SH-SY5Y (cell line): ENCODE measurements around the gene FERMT2.
A peak's percentile ranks its signal among the peaks of the same experiment; 100 is the strongest.

Experiments used
- GATA2 ChIP-seq: IDR thresholded peaks from 2 replicates; pipeline ENCODE4 v1.6.1; 2011; ENCODE audit warnings: mild to moderate bottlenecking, low read depth, low read length
- GATA3 ChIP-seq: IDR thresholded peaks from 2 replicates; pipeline ENCODE4 v1.6.1; 2011; ENCODE audit warnings: low read depth, mild to moderate bottlenecking, low read length, moderate library complexity

The FERMT2 gene

GRCh38 chr14:52844262-52845060, 106.4 kb downstream of the FERMT2 start:
- TF ChIP-seq GATA2 (no peak), GATA3 (no peak)

- TF ChIP-seq GATA2 (no peak), GATA3 (no peak)
Observed at GRCh38 chr14:52840877-52841276, 110.0 kb downstream of the FERMT2 start.

- TF ChIP-seq GATA2 (no peak), GATA3 (no peak)
Observed at GRCh38 chr14:52837451-52837850, 113.4 kb downstream of the FERMT2 start.

GRCh38 chr14:52836063-52836462, 114.8 kb downstream of the FERMT2 start:
- TF ChIP-seq GATA2 (no peak), GATA3 (no peak)

- no peak for TF ChIP-seq GATA3
- TF ChIP-seq GATA2: peak; percentile 50
Observed at GRCh38 chr14:52835122-52835903, 115.5 kb downstream of the FERMT2 start.

GRCh38 chr14:52834440-52834842, 116.4 kb downstream of the FERMT2 start:
- no peak for TF ChIP-seq GATA2
- TF ChIP-seq GATA3: peak; percentile 83

GRCh38 chr14:52833891-52834290, 117.0 kb downstream of the FERMT2 start:
- TF ChIP-seq GATA3 (no peak), GATA2 (peak; percentile 30; the same call in 1 of the 2 replicates)

- TF ChIP-seq GATA3: no peak
- no peak for TF ChIP-seq GATA2
Observed at GRCh38 chr14:52829527-52830185, 121.2 kb downstream of the FERMT2 start.

- no peak for TF ChIP-seq GATA3
- no peak for TF ChIP-seq GATA2
Observed at GRCh38 chr14:52827426-52827825, 123.4 kb downstream of the FERMT2 start.

- TF ChIP-seq GATA2: no peak
- TF ChIP-seq GATA3: no peak
Observed at GRCh38 chr14:52825085-52825484, 125.8 kb downstream of the FERMT2 start.

- TF ChIP-seq GATA3 (no peak), GATA2 (no peak)
Observed at GRCh38 chr14:52824462-52824861, 126.4 kb downstream of the FERMT2 start.

- TF ChIP-seq GATA2: no peak
- no peak for TF ChIP-seq GATA3
Observed at GRCh38 chr14:52821805-52822250, 129.0 kb downstream of the FERMT2 start.

- TF ChIP-seq GATA2 (no peak), GATA3 (no peak)
Observed at GRCh38 chr14:52808101-52808500, 142.7 kb downstream of the FERMT2 start.
